22Rv1 (cell line): ENCODE results near the gene STX11.

Experiments used
- ZFX ChIP-seq: fragments of 450-650 bp; IDR thresholded peaks from 2 replicates; pipeline ENCODE4 v1.6.1; 2017; ENCODE audit warnings: antibody characterized with exemption, borderline replicate concordance
- TF ChIP-seq, protein P1 (sequence below): fragments of 450-650 bp; IDR thresholded peaks from 2 replicates; pipeline ENCODE4 v1.5.1; 2017; ENCODE audit warnings: mild to moderate bottlenecking

- no peak for TF ChIP-seq ZFX
- TF ChIP-seq, protein P1, sequence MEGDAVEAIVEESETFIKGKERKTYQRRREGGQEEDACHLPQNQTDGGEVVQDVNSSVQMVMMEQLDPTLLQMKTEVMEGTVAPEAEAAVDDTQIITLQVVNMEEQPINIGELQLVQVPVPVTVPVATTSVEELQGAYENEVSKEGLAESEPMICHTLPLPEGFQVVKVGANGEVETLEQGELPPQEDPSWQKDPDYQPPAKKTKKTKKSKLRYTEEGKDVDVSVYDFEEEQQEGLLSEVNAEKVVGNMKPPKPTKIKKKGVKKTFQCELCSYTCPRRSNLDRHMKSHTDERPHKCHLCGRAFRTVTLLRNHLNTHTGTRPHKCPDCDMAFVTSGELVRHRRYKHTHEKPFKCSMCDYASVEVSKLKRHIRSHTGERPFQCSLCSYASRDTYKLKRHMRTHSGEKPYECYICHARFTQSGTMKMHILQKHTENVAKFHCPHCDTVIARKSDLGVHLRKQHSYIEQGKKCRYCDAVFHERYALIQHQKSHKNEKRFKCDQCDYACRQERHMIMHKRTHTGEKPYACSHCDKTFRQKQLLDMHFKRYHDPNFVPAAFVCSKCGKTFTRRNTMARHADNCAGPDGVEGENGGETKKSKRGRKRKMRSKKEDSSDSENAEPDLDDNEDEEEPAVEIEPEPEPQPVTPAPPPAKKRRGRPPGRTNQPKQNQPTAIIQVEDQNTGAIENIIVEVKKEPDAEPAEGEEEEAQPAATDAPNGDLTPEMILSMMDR: no peak
Measured at GRCh38 chr6:144216668-144217218, 66.4 kb downstream of the STX11 start.
